Neural crest cell (in vitro differentiated cells): ENCODE data around the gene CCDC90B. TPM values are rescaled to one million over a fixed set of nuclear protein-coding genes. Genes with fewer than 3 reads are reported as not detected.

Experiments
- DNase-seq: peaks from one replicate; pipeline ENCODE4 v3.0.0; 2021; ENCODE audit warnings: low read depth, mixed read lengths, low spot score
- H3K27ac Mint-ChIP-seq: one replicate; pipeline ENCODE4 v1.8.0; 2021; ENCODE audit warnings: mild to moderate bottlenecking, mixed read lengths; ENCODE audit not compliant: unreplicated experiment
- H3K27me3 Mint-ChIP-seq: 2 replicates; pipeline ENCODE4 v1.8.0; 2021; ENCODE audit warnings: low read depth, mild to moderate bottlenecking, mixed read lengths
- H3K36me3 Mint-ChIP-seq: 2 replicates; pipeline ENCODE4 v1.8.0; 2021; ENCODE audit warnings: low read depth, mild to moderate bottlenecking, mixed read lengths
- H3K4me1 Mint-ChIP-seq: 2 replicates; pipeline ENCODE4 v1.8.0; 2021; ENCODE audit warnings: mixed read lengths
- H3K4me3 Mint-ChIP-seq: one replicate; pipeline ENCODE4 v1.8.0; 2021; ENCODE audit warnings: mild to moderate bottlenecking, mixed read lengths
- H3K9me3 Mint-ChIP-seq: 2 replicates; pipeline ENCODE4 v1.8.0; 2021; ENCODE audit warnings: mixed read lengths
- total RNA-seq: library from RNA; stranded (reverse); gene quantifications from 2 replicates; pipeline ENCODE4 v1.2.1, GENCODE V29; 2021
- TF ChIP-seq, protein P1 (sequence below): fragments of 200-600 bp; sonication (generic); conservative IDR thresholded peaks from 2 replicates; pipeline ENCODE4 v1.5.0; 2021; ENCODE audit warnings: antibody characterized with exemption, mild to moderate bottlenecking

Gene CCDC90B
- total RNA-seq, 1 donor from 2014 or later, result 42.2 TPM

DNA sequence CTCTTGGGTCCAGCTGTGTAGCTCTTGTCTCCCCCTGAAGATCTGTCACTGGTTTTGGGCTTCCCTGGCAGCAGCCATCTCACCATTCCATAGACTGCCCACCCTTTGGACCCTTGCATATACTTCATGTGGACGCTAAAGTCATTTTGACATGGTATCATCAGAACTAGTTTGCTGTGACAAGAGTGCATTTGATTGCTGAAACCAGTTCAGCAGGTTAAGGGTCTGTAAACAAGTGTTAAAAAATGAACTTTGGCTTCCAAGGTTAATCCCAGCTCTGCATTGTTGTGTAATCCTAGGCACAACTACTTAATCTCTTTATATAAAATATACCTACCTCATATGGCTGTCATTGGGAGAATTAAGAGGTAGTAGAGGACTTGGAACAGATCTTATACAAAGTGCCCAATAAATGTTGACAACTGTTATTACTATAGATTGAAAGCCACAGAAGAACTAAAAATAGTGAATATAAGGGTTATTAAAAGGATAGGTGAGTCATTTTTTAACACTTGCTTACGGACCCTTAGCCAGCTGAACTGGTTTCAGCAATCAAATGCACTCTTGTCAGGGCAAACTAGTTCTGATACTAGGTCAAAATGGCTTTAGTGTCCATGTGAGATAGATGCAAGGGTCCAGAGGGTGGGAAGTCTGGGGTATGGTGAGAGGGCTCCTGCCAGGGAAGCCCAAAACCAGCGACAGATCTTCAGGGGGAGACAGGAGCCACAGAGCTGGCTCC is 29.4 kb downstream of the CCDC90B start:
- H3K27ac Mint-ChIP-seq, result no peak overlapping the region
- H3K4me1 Mint-ChIP-seq, result no peaks in the 10 kb centered on the region
- TF ChIP-seq, protein P1, sequence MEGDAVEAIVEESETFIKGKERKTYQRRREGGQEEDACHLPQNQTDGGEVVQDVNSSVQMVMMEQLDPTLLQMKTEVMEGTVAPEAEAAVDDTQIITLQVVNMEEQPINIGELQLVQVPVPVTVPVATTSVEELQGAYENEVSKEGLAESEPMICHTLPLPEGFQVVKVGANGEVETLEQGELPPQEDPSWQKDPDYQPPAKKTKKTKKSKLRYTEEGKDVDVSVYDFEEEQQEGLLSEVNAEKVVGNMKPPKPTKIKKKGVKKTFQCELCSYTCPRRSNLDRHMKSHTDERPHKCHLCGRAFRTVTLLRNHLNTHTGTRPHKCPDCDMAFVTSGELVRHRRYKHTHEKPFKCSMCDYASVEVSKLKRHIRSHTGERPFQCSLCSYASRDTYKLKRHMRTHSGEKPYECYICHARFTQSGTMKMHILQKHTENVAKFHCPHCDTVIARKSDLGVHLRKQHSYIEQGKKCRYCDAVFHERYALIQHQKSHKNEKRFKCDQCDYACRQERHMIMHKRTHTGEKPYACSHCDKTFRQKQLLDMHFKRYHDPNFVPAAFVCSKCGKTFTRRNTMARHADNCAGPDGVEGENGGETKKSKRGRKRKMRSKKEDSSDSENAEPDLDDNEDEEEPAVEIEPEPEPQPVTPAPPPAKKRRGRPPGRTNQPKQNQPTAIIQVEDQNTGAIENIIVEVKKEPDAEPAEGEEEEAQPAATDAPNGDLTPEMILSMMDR, result no peak
- H3K4me3 Mint-ChIP-seq, result no peak overlapping the region
- DNase-seq, result no peak
- H3K27me3 Mint-ChIP-seq, result no peaks in the 10 kb centered on the region
- H3K36me3 Mint-ChIP-seq, result peaks cover 3% of the 10 kb centered on the region
- H3K9me3 Mint-ChIP-seq, result no peaks in the 10 kb centered on the region

DNA sequence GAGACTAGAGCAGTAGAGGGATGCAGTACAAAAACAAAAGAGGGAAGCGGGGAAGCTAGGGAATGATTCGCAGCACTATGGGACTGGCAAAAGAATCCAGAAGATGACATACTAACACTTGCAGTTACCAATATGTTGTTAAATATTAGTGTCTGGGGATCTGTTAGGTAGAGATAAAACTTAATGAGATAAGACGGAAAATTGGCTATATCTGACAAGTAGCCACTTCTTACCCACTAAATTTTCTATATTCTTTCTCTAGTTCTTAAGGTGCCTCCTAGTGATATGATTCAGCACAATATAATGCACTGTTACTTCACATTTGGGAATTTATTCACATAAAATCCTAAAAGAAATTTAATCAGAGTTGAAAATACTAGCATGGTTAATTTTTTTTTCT is 30.8 kb downstream of the CCDC90B start:
- TF ChIP-seq, protein P1, result no peak
- no peak overlapping the region for H3K4me3 Mint-ChIP-seq

DNA sequence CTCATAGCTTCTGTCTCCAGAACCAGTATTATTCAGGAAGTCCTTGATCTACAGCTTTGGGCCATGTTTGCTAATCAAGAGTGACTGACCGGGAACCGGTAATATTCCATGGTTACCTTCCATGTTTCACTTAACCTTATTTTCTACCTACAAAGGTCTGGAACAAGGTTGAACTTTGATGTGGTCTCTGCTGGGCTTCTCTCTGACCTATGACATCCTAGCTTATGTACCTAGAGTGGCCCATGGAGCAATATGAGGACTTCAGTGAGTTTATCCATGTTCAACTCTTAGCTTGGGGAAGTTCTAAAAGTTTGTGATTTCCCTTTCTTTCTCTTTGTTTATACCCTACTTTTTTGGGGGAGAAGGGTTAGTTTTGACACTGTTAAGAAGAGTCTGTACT is 33.2 kb downstream of the CCDC90B start:
- no peaks in the 10 kb centered on the region for H3K4me1 Mint-ChIP-seq
- TF ChIP-seq, protein P1, result no peak
- no peaks in the 10 kb centered on the region for H3K36me3 Mint-ChIP-seq
- H3K4me3 Mint-ChIP-seq, result no peak overlapping the region
- no peak for DNase-seq
- no peaks in the 10 kb centered on the region for H3K27me3 Mint-ChIP-seq
- H3K27ac Mint-ChIP-seq, result peak overlapping the region; percentile 35
- H3K9me3 Mint-ChIP-seq, result no peaks in the 10 kb centered on the region

More for the DNA sequence above, 30.8 kb downstream of the CCDC90B start:
- Mint-ChIP-seq H3K36me3 (no peaks in the 10 kb centered on the region), H3K27ac (no peak overlapping the region), H3K27me3 (no peaks in the 10 kb centered on the region), H3K4me1 (no peaks in the 10 kb centered on the region), H3K9me3 (no peaks in the 10 kb centered on the region)
- DNase-seq, result no peak

DNA sequence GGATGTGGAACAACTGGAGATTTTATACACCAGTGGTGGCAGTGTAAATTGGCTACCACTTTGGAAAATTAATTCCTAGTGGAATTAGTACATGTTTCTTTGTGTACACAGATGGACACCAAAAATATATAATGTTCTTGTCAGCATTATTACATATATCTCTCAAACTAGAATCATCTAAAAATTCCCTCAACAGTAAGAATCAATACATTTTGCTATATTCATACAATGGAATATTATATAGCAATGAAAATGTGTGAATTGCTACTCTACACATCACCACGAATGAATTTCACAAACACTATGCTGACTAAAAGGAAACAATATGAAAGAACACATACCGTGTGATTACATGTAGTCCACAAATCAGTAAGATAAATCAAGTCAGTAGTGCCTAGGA is 33.9 kb downstream of the CCDC90B start:
- Mint-ChIP-seq H3K36me3 (no peaks in the 10 kb centered on the region), H3K4me1 (no peaks in the 10 kb centered on the region), H3K4me3 (no peak overlapping the region), H3K9me3 (no peaks in the 10 kb centered on the region), H3K27ac (no peak overlapping the region), H3K27me3 (no peaks in the 10 kb centered on the region)
- no peak for DNase-seq
- TF ChIP-seq, protein P1, result no peak

DNA sequence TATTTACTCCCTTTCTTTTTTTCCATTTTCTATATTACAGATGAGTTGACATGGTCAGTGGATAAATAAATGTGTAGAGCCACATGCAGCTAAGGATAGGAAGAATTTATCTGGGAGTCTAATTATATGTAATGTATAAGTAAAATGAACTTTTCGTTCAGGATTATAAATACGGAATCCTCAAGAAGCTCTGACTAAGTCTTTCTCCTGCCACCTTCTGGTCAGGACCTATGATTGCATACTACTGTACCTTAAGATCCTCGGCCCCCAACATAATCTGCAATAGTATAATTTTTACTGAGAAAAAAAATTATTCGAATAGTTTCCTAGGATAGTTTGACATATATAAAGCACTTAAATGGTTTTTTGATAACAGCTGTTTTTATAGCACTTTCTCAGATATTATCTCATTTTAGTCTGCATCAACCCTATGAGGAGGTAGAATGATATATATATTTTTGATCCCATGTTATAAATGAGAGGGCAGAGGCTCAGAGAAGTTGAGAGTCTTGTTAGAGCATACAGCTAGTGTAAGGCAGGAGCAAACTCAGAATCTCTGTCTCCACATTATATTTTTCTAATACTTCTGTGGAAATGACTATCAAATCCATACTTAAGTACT is 36.1 kb downstream of the CCDC90B start:
- Mint-ChIP-seq H3K4me1 (no peaks in the 10 kb centered on the region), H3K27ac (no peak overlapping the region), H3K36me3 (no peaks in the 10 kb centered on the region), H3K4me3 (no peak overlapping the region), H3K9me3 (no peaks in the 10 kb centered on the region), H3K27me3 (no peaks in the 10 kb centered on the region)
- no peak for DNase-seq
- TF ChIP-seq, protein P1, result peak; percentile 78
